GM18951 (cell line): ENCODE measurements around the gene ECPAS.
"Not testable (repeated sequence)": the region's sequence is repeated elsewhere in the genome, so short reads cannot be mapped to it uniquely, and the experiment has no call there.

Experiments
- POLR2A ChIP-seq: IDR thresholded peaks from 4 replicates; pipeline ENCODE4 v1.6.1; 2011; ENCODE audit warnings: mild to moderate bottlenecking; ENCODE audit not compliant: insufficient read length, insufficient read depth; ENCODE audit errors: extremely low read depth
- in situ Hi-C: fragments of 300-500 bp; cut with MboI; formaldehyde crosslinking; loops from one replicate; pipeline ENCODE4 v1.12.0; 2022; ENCODE audit warnings: low sequenced_read_pairs, mixed read lengths, inconsistent platforms; ENCODE audit not compliant: unreplicated experiment

The ECPAS gene

GRCh38 chr9:111375062-111375461 is 109.1 kb downstream of the ECPAS start:
- no peak for TF ChIP-seq POLR2A
- in situ Hi-C loops, result no loop called here

GRCh38 chr9:111372297-111372696 is 111.9 kb downstream of the ECPAS start:
- no peak for TF ChIP-seq POLR2A
- in situ Hi-C loops, result no loop called here

DNA sequence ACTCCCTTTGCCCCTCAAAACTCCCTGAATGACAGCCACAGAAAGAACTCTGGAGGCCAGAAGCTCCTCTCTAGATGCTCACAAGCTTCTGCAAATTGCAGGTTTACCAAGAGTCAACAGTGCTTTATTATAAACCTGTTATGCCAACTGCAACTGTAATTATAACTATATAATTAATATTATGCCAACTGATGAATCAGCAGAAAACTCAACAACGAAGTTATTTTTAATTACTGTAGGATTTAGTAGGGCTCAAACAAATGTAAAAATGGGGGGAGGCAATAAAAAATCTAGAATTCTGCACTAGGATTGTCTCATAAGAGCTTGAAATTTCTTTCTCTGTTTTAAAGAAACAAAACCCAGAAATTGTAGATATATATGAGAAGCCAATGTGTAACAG is 117.2 kb downstream of the ECPAS start:
- no peak for TF ChIP-seq POLR2A
- in situ Hi-C loops, result no loop called here

GRCh38 chr9:111362526-111362925 is 121.7 kb downstream of the ECPAS start:
- in situ Hi-C loops, result no loop called here
- no peak for TF ChIP-seq POLR2A

GRCh38 chr9:111360881-111361280 is 123.3 kb downstream of the ECPAS start:
- in situ Hi-C loops, result no loop called here
- no peak for TF ChIP-seq POLR2A

- in situ Hi-C loops, result no loop called here
- no peak for TF ChIP-seq POLR2A
These were observed 127.5 kb downstream of the ECPAS start for GRCh38 chr9:111356481-111357244.

DNA sequence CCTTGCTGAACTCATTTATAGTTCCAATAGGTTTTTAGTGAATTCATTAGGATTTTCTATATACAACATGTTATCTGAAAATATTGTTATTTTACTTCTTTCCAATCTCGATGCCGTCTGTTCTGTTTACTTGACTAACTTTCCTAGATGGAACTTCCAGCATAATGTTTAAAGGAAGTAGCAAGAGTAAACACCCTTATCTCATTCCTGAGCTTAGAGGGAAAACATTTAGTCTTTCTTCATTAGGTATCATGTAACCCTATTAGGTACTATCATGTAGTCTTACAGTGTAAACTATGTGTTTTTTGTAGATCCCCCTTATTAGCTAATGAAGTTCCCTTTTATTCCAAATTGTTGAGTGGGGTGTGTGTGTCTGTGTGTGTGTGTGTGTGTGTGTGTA is 131.6 kb downstream of the ECPAS start:
- no peak for TF ChIP-seq POLR2A
- in situ Hi-C loops, result no loop called here

GRCh38 chr9:111350556-111350955 is 133.6 kb downstream of the ECPAS start:
- TF ChIP-seq POLR2A, result no peak
- in situ Hi-C loops, result no loop called here

- TF ChIP-seq POLR2A, result no peak
- in situ Hi-C loops, result no loop called here
These were observed 134.4 kb downstream of the ECPAS start for GRCh38 chr9:111349766-111350165.

DNA sequence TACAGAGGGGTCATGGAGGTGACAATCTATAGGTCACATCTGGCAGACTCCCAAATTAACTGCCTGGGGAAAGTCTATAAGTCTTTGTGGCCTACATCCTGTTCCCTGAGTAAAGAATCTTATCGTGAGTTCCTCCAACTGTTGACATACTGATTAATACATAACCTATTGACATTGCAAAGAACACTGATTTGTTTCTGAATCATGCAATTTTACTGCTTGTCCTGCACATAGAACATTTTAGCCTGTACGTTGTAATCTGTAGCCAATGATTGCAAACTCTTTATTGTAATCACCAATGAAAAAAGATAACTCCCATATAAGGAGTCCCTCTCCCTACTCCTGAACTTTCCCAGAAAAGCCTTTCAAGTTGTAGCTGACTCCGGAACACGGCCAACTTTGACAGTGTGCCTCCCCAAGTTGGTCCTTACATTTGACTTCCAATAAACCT is 135.3 kb downstream of the ECPAS start:
- in situ Hi-C loops, result no loop called here
- no peak for TF ChIP-seq POLR2A

GRCh38 chr9:111334318-111334863 is 149.8 kb downstream of the ECPAS start:
- in situ Hi-C loops, result not testable (repeated sequence)

- in situ Hi-C loops, result no loop called here
- TF ChIP-seq POLR2A, result no peak
These were observed 154.1 kb downstream of the ECPAS start, which contains the start of gene OR2K2 for GRCh38 chr9:111330124-111330523. OR2K2 (minus strand) TSS chr9:111330224; CDS start chr9:111328433, 1,791 bp downstream.

- TF ChIP-seq POLR2A, result no peak
- in situ Hi-C loops, result no loop called here
These were observed 163.6 kb downstream of the ECPAS start for GRCh38 chr9:111320631-111321030.

DNA sequence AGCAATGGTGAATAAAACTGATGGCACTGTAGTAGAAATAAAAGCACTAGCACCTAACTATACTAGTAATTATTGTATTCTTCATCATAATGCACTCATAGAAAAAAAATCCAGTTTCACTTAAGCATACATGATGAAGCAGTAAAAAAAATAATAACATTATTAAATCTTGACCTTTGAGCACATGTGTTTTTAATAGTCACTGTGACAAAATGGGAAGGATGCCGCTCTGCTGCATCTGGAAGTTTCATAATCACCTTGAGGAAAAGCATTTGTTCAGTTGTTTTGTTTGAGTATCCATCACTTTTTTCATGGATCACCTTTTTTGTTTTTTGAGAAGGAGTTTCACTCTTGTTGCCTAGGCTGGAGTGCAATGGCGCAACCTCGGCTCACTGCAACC is 167.4 kb downstream of the ECPAS start:
- TF ChIP-seq POLR2A, result no peak
- in situ Hi-C loops, result no loop called here
